RCC 7860 (cell line): ENCODE results near the gene WDR11.

ENCODE experiments used
- DNase-seq: peaks from one replicate; pipeline ENCODE4 v3.0.0-alpha.2; 2015; ENCODE audit warnings: low spot score
- FAIRE-seq: peaks from 2 replicates; lab custom pipeline; 2012; peaks lifted over from hg19 to GRCh38; lab: Jason Lieb, UNC

Gene WDR11

DNA sequence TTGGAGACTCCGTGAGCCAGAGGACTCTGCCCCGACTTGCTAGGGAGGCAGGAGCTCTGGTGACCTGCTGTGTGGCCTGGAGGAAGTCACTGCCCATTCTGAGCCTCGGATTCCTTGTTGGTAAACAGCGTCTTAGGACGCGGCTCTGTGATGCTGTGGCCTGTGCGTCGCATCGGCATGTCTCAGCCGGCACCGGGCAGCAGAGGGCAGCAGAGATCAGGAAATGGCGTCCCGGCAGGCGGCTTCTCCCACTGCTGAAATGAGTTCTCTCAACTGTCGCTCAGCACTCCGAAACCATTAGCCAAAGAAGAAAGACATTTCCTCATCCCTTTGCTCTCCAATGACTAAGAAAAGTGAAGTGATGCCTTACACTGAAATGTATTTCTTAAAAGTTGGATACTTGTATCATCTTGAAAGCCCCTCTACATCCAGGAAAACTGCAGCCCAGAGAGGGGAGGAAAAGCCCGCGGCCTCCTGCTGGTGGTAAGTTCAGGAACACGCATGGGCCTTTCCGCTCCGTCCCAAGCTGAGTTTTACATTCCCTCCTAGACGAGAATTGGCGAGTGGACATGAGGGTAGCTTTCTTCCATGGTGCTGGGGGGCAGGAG, 91.7 kb downstream of the WDR11 start:
- DNase-seq (peak; percentile 56), FAIRE-seq (no peak)

DNA sequence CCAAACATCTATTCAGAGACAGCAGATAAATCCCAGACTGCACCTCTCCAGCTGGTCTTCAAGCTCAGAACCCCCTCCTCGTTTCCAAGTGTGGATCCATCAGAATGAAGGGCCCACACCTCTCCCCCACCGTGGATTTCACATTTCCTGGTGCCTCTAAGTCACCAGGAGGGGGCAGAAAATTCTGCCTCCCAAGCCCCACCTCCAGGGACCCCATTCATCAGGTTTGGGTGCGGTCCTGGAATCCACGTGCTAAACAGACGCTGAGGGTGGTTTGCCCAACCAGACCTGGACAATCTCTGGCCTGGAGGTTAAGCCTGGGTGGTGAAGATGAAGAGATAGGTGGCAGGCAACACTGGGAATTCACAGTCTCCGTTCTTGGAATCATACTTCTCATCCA, 92.4 kb downstream of the WDR11 start:
- FAIRE-seq (no peak), DNase-seq (no peak)

DNA sequence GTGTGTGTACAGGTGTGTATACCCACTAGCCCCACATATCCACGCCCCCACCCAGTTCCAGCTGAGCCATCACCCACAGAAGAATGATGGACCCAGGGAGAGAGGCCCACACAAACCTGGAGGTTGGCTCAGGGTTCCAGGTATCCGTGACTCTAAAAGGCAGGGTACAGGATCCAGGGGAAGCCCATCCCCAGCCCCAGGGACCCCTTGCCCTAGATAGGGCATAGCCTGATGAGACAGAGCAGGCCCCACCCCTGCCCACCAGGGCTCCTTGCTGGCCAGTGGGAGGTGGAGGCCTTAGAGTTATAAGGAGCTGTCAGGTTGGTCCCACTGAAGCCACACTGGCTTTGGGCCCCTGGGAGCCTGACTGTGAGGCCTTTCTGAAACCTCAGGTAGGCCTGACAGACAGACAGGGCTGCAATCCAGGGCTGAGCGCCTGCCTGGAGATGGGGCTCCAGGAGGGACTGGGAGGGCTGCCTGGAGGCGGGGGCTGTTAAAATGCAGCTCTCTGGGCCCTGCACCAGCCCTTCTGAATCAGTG, 93.5 kb downstream of the WDR11 start:
- FAIRE-seq (no peak), DNase-seq (no peak)

DNA sequence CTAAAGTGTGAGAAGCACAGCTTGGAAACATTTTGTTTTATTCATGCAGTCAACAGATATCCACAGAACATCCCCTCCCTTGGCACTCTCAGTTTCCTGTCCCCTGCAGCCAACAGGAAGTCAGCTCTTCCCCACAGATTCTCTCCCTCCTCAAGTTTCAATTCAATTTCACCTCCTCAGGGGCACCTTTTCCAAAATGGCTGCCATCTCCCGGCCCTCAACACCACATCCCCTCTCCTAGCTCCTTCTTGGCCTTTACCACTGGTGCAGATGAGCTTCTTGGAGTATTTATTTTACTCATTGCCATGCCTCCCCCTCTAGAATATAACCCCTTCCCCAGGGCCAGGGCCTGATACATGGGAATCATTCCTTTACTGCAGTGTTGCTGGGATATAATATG, 94.0 kb downstream of the WDR11 start:
- no peak for FAIRE-seq
- no peak for DNase-seq

DNA sequence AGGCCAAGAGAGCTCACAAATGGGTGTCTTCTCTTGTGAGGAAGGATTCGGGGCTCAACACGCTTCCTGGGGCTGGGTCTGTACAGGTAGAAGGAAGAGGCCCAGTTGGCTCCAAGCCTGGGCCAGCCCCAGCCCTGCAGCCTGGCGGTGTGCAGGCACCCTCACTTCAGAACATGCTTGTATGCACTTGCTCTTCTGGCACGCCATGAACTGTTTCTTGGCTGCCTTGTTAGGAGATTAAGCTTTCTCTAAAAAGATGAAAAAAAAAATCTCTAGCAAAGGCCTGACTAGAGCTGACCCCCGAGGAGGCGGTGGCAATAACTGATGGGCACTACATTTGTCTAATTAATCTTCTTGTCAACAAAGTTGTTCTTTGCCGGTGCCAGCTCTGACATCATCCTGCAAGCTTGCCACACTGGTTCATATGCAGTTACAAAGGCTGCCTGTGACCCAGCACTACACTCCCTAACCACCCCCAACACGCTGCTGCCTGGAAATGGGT, 94.7 kb downstream of the WDR11 start:
- DNase-seq (no peak), FAIRE-seq (no peak)

DNA sequence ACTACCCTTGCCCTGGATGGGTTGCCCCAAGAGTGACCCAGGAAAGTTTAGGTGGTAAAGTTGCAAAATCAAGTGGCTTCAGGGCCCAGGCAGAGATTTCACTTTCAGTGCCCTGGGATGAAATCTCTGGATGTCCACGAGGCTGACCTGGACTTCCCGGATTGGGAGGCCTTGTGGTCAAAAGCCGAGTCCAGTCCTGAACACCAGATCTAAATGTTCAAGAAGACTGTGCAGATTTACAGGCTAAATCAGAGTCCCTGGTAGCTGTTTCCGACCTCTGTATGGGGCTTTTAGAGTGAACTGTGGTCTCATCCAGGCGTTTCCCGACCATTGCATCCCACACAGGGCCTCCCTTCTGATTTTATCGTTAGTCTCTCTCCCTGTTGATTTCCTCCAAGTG, 95.3 kb downstream of the WDR11 start:
- FAIRE-seq (no peak), DNase-seq (no peak)

DNA sequence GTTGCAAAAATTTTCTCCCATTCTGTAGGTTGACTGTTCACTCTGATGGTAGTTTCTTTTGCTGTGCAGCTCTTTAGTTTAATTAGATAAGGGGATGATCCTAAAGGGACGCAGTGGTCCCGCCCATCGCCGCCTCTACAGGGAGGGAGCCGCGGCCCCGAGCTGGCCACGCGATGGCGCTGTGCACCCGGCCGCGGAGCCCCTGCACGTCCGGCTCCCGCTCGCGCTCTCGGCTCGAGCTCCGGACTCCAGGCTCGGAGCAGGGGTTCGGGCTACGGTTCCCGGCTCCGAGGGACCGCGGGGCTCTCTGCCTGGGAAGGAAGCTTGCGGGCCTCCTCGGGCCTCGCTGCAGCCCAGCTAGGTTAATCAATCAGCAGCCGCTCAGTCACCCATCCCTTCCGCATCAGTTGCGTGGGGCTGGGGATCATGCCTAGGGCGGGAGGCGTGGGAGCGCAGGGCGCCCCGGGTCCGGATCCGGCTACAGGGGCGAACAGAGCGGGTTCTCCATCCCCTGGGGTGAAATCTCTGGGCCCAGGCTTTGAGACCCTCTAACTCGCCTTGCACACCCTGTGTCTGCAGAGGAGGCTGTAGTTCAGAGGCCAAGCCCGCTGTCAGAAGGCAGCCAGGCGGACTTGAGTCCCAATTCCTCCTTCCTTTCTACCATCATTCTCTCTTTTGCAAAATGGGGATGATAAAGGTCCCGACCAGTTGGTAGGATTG, 97.9 kb downstream of the WDR11 start:
- DNase-seq: no peak
- FAIRE-seq: no peak

DNA sequence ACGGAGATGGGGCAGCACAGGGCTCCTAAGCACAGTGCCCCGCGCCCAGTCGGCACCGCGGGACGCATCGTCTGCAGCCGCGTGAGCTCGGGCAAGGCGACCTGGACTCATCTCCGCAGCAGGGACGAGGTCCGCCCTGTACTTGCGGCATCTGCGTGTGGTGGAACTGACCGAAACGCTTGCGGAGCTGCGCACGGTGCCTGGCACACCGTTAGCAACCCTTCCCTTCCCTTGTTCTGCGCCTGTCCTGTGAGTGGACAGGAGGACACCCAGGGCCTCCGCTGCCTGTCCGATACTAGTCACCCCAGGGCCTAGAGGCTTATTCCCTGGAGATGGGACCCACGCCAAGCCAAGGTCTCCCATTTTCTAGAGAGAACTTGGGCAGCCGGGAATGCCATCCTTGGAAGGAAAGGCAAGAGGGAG, 98.5 kb downstream of the WDR11 start:
- DNase-seq (no peak), FAIRE-seq (no peak)

DNA sequence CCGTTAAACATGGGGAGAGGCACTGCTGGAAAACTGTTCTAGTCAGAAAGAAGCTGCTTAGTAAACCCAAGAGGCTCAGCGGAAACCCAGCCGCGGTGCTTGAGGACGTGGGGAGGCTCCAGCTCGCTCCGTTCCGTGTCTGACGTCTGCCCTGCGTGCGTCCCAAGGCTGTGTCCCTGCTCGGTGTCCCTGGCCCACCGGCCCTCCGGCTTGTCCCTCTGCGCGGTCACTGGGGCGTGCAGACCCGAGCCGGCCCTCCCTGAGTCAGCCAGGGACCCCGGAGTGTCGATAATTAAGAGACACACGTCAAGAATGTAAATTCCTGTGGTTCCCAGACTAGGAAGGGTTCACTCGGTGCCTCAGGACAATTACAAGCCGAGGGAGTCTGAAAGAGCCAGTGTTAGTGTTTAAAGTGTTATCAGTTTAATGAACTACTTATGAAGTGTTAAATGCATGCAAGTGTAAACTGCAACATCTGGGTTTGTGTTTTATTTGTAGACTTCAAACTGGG, 98.9 kb downstream of the WDR11 start:
- FAIRE-seq: no peak
- peak; percentile 37 for DNase-seq

DNA sequence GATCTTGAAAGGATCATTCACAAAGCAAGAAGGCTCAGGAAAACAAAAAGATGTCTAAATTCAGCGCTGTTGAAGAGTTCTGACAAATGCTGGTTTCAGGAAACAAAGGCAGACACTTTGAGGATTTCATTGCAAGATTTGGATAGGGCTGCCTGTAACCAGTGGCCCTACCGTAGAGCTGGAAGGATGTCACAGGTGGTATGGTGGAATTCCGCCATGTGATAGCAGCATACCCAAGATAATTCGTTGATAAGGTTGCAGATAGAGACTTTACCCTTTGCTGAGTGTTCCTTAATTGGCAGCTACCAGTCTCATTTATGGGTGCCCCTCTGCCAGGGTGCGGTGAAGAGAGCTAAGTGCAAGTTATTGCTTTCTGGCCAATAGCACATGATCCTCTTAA, 100.1 kb downstream of the WDR11 start:
- no peak for DNase-seq
- no peak for FAIRE-seq

DNA sequence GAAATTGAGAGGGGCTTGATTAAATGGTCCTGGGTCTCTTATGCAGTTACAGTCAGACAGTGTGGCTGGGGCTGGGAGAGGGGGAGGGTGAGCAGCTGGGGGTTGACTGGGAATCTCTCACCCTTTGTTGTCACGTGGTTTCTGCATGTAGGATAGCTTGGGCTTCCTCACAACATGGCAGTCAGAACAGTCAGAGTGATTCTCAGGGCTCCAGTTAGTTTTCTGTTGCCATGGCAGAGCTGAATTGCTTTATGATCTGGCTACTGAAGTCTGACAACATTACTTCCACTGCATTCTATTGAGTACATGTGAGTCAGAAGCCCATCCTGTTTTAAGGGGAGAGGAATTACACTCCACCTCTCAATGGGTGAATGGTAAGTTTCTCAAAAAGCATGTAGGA, 102.7 kb downstream of the WDR11 start:
- FAIRE-seq (no peak), DNase-seq (peak; percentile 18)
